HL-60 (cell line): ENCODE results near the gene SLPI.
A peak's percentile ranks its signal among the peaks of the same experiment; 100 is the strongest.

Experiments
- GABPA ChIP-seq: IDR thresholded peaks from 2 replicates; pipeline ENCODE4 v1.6.1; 2012; ENCODE audit warnings: low read depth
- POLR2AphosphoS5 ChIP-seq: IDR thresholded peaks from 2 replicates; pipeline ENCODE4 v1.6.1; 2012; ENCODE audit warnings: low read depth
- TF ChIP-seq, protein P1 (sequence below): IDR thresholded peaks from one replicate; pipeline ENCODE4 v1.5.1; 2011; ENCODE audit warnings: low read length, control low read depth, inconsistent platforms; ENCODE audit not compliant: insufficient read depth

DNA sequence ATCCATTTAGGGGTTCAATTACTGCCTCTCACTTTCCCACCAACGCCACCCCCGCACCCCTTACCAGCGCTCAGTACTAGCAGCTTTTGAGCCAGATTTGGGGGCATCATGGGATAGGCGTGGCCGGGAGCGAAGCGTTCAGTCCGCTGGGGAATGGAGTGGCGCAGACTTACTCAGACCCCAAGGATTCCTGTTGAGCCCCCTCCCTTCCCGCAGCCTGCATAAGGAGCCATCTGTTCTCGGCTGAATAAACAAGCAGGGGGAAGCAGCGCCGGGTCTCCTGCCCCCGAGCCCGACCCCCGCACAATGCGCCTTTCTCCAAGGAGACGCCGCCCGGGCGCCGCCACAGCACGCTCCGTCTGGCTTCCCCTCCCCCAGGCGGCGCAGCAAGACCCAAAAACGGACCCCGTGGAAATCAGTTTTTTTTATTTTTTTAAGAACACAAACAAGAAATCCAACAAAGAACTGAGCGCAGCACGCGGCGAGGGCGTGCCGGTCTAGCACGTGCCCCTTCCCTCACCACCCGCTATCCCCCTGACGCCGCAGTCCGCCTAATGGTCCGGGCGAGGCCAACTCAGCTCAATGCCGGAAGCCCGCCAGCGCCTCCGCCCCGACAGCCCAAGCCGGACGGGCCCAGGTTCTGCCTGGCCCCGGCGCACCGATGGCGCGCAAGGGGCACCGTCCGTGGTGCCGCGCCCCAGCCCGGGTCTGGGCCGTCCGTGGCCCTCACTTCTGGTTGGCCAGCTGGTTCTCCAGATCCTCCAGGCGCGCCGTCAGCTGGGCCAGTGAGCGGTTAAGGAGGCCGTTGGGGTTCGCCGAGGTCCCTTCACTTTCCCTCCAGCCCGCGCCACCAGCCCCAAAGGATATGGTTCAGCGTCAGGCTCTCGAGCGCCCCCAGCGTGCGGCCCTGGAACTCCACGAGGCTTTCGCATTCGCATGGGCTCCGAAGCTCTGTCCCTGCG lies 39.0 kb upstream of the SLPI start:
- TF ChIP-seq, protein P1, sequence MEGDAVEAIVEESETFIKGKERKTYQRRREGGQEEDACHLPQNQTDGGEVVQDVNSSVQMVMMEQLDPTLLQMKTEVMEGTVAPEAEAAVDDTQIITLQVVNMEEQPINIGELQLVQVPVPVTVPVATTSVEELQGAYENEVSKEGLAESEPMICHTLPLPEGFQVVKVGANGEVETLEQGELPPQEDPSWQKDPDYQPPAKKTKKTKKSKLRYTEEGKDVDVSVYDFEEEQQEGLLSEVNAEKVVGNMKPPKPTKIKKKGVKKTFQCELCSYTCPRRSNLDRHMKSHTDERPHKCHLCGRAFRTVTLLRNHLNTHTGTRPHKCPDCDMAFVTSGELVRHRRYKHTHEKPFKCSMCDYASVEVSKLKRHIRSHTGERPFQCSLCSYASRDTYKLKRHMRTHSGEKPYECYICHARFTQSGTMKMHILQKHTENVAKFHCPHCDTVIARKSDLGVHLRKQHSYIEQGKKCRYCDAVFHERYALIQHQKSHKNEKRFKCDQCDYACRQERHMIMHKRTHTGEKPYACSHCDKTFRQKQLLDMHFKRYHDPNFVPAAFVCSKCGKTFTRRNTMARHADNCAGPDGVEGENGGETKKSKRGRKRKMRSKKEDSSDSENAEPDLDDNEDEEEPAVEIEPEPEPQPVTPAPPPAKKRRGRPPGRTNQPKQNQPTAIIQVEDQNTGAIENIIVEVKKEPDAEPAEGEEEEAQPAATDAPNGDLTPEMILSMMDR, result peak; percentile 85
- TF ChIP-seq POLR2AphosphoS5 (peak; percentile 59), GABPA (no peak)
